LNCaP clone FGC (cell line): ENCODE measurements around the gene CLSTN3.

Experiments used
- DNase-seq: peaks from one replicate; pipeline ENCODE4 v3.0.0-alpha.2; 2011; ENCODE audit warnings: low read depth
- H3K4me3 ChIP-seq: 2 replicates; pipeline ENCODE4 v1.5.1; 2011; ENCODE audit warnings: mild to moderate bottlenecking, low read depth, low read length, control low read depth
- CTCF ChIP-seq: IDR thresholded peaks from 2 replicates; pipeline ENCODE4 v1.5.1; 2012; ENCODE audit warnings: mild to moderate bottlenecking; ENCODE audit not compliant: control insufficient read depth, insufficient read depth; ENCODE audit errors: extremely low read depth

The CLSTN3 gene

GRCh38 chr12:7197841-7198240 is 67.7 kb downstream of the CLSTN3 start:
- no peak overlapping the region for H3K4me3 ChIP-seq
- no peak for DNase-seq
- no peak for TF ChIP-seq CTCF

- no peak for DNase-seq
- TF ChIP-seq CTCF, result no peak
- no peak overlapping the region for H3K4me3 ChIP-seq
Observed at GRCh38 chr12:7203109-7203508, 72.9 kb downstream of the CLSTN3 start.

GRCh38 chr12:7205091-7205490 is 74.9 kb downstream of the CLSTN3 start:
- DNase-seq, result no peak
- no peak overlapping the region for H3K4me3 ChIP-seq
- TF ChIP-seq CTCF, result no peak

GRCh38 chr12:7206691-7207090 is 76.5 kb downstream of the CLSTN3 start:
- no peak for TF ChIP-seq CTCF
- H3K4me3 ChIP-seq, result no peak overlapping the region
- DNase-seq, result no peak

- no peak for TF ChIP-seq CTCF
- no peak overlapping the region for H3K4me3 ChIP-seq
- DNase-seq, result no peak
Observed at GRCh38 chr12:7207866-7208625, 77.9 kb downstream of the CLSTN3 start.
